K562 (cell line): ENCODE measurements around the gene AP1M2. TPM values are rescaled to one million over a fixed set of nuclear protein-coding genes. Genes with fewer than 3 reads are reported as not detected.
A peak's percentile ranks its signal among the peaks of the same experiment; 100 is the strongest.

Source experiments
- BCL6 ChIP-seq: fragments of 250-450 bp; sonication (Bioruptor Pico); IDR thresholded peaks from 2 replicates; pipeline ENCODE4 v1.4.0; 2020
- CBX1 ChIP-seq: sonication (generic); IDR thresholded peaks from 2 replicates; pipeline ENCODE4 v1.6.1; 2016; ENCODE audit warnings: antibody characterized with exemption, low read depth, mild to moderate bottlenecking
- CHAMP1 ChIP-seq: fragments of 450-650 bp; IDR thresholded peaks from 2 replicates; pipeline ENCODE4 v1.6.1; 2016; ENCODE audit warnings: mild to moderate bottlenecking
- DACH1 ChIP-seq: fragments of 450-650 bp; IDR thresholded peaks from 2 replicates; pipeline ENCODE4 v1.6.1; 2018; ENCODE audit not compliant: partially characterized antibody
- DPF2 ChIP-seq: fragments of 450-650 bp; IDR thresholded peaks from 2 replicates; pipeline ENCODE4 v1.6.1; 2016
- EP400 ChIP-seq: fragments of 450-650 bp; IDR thresholded peaks from 2 replicates; pipeline ENCODE4 v1.6.1; 2017; ENCODE audit warnings: antibody characterized with exemption, mild to moderate bottlenecking, moderate library complexity
- ETS1 ChIP-seq: conservative IDR thresholded peaks from 2 replicates; pipeline ENCODE4 v1.6.1; 2011; ENCODE audit warnings: low read depth, mild to moderate bottlenecking, low read length; ENCODE audit not compliant: control insufficient read depth
- GABPB1 ChIP-seq: sonication (generic); formaldehyde crosslinking; IDR thresholded peaks from 2 replicates; pipeline ENCODE4 v1.8.0; 2022; ENCODE audit warnings: mild to moderate bottlenecking, missing genetic modification reagents
- GTF2B ChIP-seq: IDR thresholded peaks from 2 replicates; pipeline ENCODE4 v1.6.1; 2011; ENCODE audit not compliant: insufficient read length; ENCODE audit errors: extremely low read depth
- HDGF ChIP-seq: fragments of 450-650 bp; IDR thresholded peaks from 2 replicates; pipeline ENCODE4 v1.6.1; 2016
- HLTF ChIP-seq: fragments of 450-650 bp; IDR thresholded peaks from 2 replicates; pipeline ENCODE4 v1.6.1; 2016
- HSF4 ChIP-seq: fragments of 250-450 bp; sonication (Bioruptor Pico); IDR thresholded peaks from 2 replicates; pipeline ENCODE4 v2.1.2; 2022; ENCODE audit warnings: mild to moderate bottlenecking, moderate library complexity, borderline replicate concordance
- KAT8 ChIP-seq: fragments of 450-650 bp; IDR thresholded peaks from 2 replicates; pipeline ENCODE4 v1.6.1; 2016; ENCODE audit warnings: low read depth, mild to moderate bottlenecking
- KHSRP ChIP-seq: fragments of 450-650 bp; IDR thresholded peaks from 2 replicates; pipeline ENCODE4 v1.6.1; 2017
- RUNX1 ChIP-seq: sonication (generic); IDR thresholded peaks from 2 replicates; pipeline ENCODE4 v1.6.1; 2016; ENCODE audit warnings: antibody characterized with exemption, low read depth
- SMC3 ChIP-seq: conservative IDR thresholded peaks from 2 replicates; pipeline ENCODE4 v1.6.1; 2011; ENCODE audit warnings: low read depth, low read length, improper control_type of control experiment; ENCODE audit not compliant: insufficient read depth
- STAT5B ChIP-seq: fragments of 250-450 bp; sonication (Bioruptor Pico); IDR thresholded peaks from 2 replicates; pipeline ENCODE4 v1.8.0; 2021; ENCODE audit warnings: mild to moderate bottlenecking, inconsistent platforms
- TGIF2 ChIP-seq: sonication (generic); formaldehyde crosslinking; IDR thresholded peaks from 2 replicates; pipeline ENCODE4 v1.8.1; 2022; ENCODE audit warnings: mild to moderate bottlenecking, missing genetic modification reagents, moderate library complexity
- YY1 ChIP-seq, 3 experiments: IDR thresholded peaks; 2 replicates each; pipeline ENCODE4 v1.6.1; 2011; ENCODE audit warnings: low read length in 2 of 3, mild to moderate bottlenecking in 2 of 3, moderate library complexity in 2 of 3, borderline replicate concordance in 1 of 3, control low read depth in 1 of 3, low read depth in 1 of 3; ENCODE audit not compliant: insufficient read depth in 3 of 3, insufficient replicate concordance in 2 of 3, control insufficient read depth in 1 of 3, insufficient read length in 1 of 3; ENCODE audit errors: extremely low read depth in 1 of 3
- ZBTB2 ChIP-seq: fragments of 450-650 bp; IDR thresholded peaks from 2 replicates; pipeline ENCODE4 v1.6.1; 2016; ENCODE audit warnings: antibody characterized with exemption
- ZNF707 ChIP-seq: fragments of 250-450 bp; sonication (Bioruptor Pico); conservative IDR thresholded peaks from 2 replicates; pipeline ENCODE4 v1.8.0; 2022; ENCODE audit warnings: inconsistent platforms, mild to moderate bottlenecking, moderate library complexity
- ZNF764 ChIP-seq: fragments of 250-450 bp; sonication (Bioruptor Pico); IDR thresholded peaks from 2 replicates; pipeline ENCODE4 v1.4.0; 2020; ENCODE audit warnings: low read depth, mild to moderate bottlenecking, moderate library complexity
- polyA plus RNA-seq, 8 experiments: library from polyadenylated mRNA; depleted of rRNA in 4 of 8; stranded (reverse) in 5 of 8; unstranded in 3 of 8; fragments of >200 nt; fragmentation: Nextera tagmentation in 2 of 8; fragmentation: Illumina TruSeq in 1 of 8; extraction: Ambion mirVana in 2 of 8; extraction: Trizol in 1 of 8; gene quantifications; 2 replicates each; pipeline versions ENCODE4 v1.2.1 to v1.2.3, GENCODE V29; 2011 to 2014; ENCODE audit warnings: inconsistent platforms in 1 of 8, missing spikeins in 1 of 8
- total RNA-seq, 7 experiments: library from RNA; depleted of rRNA in 6 of 7; stranded (reverse); fragments of >200 nt in 6 of 7; fragmentation: Illumina TruSeq in 2 of 7; extraction: Trizol in 2 of 7; gene quantifications; 2 replicates each; pipeline versions ENCODE4 v1.2.1 to v1.2.3, GENCODE V29; 2011 to 2021; ENCODE audit warnings: low replicate concordance in 1 of 7

Gene AP1M2
- total and polyA plus RNA-seq, 9 of the 15 experiments (the other 6 are each of a cell fraction or from before 2014, with no cell fraction given), result 0.33 to 1.4 (median 0.89) TPM; not detected in 1

- TF ChIP-seq HSF4 (CRISPR knock-in tag) (peak; percentile 59; the same call in 1 of the 2 replicates), HDGF (peak; percentile 85), KAT8 (no peak), ZNF707 (CRISPR knock-in tag) (no peak), YY1 (IDR thresholded peaks at IDR 0.05; ENCODE audit: borderline replicate concordance in 1 of 3, control insufficient read depth in 1 of 3, extremely low read depth in 1 of 3, insufficient read depth in 3 of 3, insufficient read length in 1 of 3, insufficient replicate concordance in 2 of 3, low read depth in 1 of 3, low read length in 2 of 3) (peak in 1 of 3 experiments; percentile 10), ZNF764 (CRISPR knock-in tag) (0 out of 2 replicates have a peak, but pooled peaks have one; percentile 51), DPF2 (peak; percentile 83), SMC3 (no peak), ETS1 (no peak), CHAMP1 (peak; percentile 83; the same call in 1 of the 2 replicates), GABPB1 (peak; percentile 52; the same call in 1 of the 2 replicates), BCL6 (CRISPR knock-in tag) (no peak), ZBTB2 (peak; percentile 35; the same call in 1 of the 2 replicates), STAT5B (no peak), EP400 (no peak), CBX1 (peak; percentile 98), RUNX1 (no peak), GTF2B (no peak), HLTF (peak; percentile 42; the same call in 1 of the 2 replicates), DACH1 (peak; percentile 89), KHSRP (no peak), TGIF2 (CRISPR knock-in tag) (no peak)
Observed at GRCh38 chr19:10617409-10618121, 30.5 kb upstream of the AP1M2 start (continued).
